ENCODE measurements around the gene XRCC4.

Gene XRCC4

GRCh38 chr5:83281176-83281575 is 203.8 kb downstream of the XRCC4 start:
- TF ChIP-seq, protein P1, sequence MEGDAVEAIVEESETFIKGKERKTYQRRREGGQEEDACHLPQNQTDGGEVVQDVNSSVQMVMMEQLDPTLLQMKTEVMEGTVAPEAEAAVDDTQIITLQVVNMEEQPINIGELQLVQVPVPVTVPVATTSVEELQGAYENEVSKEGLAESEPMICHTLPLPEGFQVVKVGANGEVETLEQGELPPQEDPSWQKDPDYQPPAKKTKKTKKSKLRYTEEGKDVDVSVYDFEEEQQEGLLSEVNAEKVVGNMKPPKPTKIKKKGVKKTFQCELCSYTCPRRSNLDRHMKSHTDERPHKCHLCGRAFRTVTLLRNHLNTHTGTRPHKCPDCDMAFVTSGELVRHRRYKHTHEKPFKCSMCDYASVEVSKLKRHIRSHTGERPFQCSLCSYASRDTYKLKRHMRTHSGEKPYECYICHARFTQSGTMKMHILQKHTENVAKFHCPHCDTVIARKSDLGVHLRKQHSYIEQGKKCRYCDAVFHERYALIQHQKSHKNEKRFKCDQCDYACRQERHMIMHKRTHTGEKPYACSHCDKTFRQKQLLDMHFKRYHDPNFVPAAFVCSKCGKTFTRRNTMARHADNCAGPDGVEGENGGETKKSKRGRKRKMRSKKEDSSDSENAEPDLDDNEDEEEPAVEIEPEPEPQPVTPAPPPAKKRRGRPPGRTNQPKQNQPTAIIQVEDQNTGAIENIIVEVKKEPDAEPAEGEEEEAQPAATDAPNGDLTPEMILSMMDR (IDR thresholded peaks at IDR 0.05; ENCODE audit: insufficient read depth, low read length, missing control alignments), result no peak
- ChIA-PET POLR2A (interaction anchor here (0.5 kb wide), 1 partner anchor 36 kb away, joined by 3 read pairs; no protein-coding TSS in a partner anchor), CTCF (interaction anchor here (0.7 to 1.2 kb wide), 2 partner anchors 26 to 149 kb away, joined by 3 read pairs; no protein-coding TSS in a partner anchor)
- no peak overlapping the region for H3K4me3 ChIP-seq (ENCODE audit: low read depth, low read length)
- no peak for DNase-seq (ENCODE audit: low read depth, low spot score)

- peak; percentile 33 for DNase-seq (ENCODE audit: low read depth, low spot score)
Observed at GRCh38 chr5:83281658-83282057, 204.3 kb downstream of the XRCC4 start.

DNA sequence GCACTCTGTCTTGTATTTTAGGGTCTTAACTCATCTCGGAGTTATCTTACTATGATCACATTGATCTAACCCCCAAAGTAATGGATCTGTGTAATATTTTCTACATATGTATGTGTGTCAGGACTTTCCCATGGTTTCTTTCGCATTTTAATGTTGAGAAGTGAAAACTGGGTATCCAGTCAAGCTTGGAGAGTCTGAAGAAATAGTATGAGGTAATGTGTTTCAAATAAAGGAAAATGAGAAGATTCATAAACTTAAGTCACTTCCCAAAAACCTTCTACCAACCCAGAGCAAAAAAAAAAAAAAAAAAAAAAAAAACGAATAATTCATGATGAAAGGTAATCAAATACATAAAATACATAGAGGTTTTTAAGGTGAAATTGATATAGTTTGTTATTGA is 206.4 kb downstream of the XRCC4 start:
- no peak for DNase-seq (ENCODE audit: low read depth, low spot score)
- CTCF ChIA-PET, result no interaction called here
- TF ChIP-seq, protein P1 (IDR thresholded peaks at IDR 0.05; ENCODE audit: insufficient read depth, low read length, missing control alignments), result no peak
- no peak overlapping the region for H3K4me3 ChIP-seq (ENCODE audit: low read depth, low read length)
- POLR2A ChIA-PET, result no interaction called here

More at GRCh38 chr5:83281658-83282057, 204.3 kb downstream of the XRCC4 start:
- ChIA-PET POLR2A (no interaction called here), CTCF (interaction anchor here (1.2 kb wide), 1 partner anchor 26 kb away, joined by 3 read pairs; no protein-coding TSS in a partner anchor)
- no peak overlapping the region for H3K4me3 ChIP-seq (ENCODE audit: low read depth, low read length)
- TF ChIP-seq, protein P1 (IDR thresholded peaks at IDR 0.05; ENCODE audit: insufficient read depth, low read length, missing control alignments), result no peak

DNA sequence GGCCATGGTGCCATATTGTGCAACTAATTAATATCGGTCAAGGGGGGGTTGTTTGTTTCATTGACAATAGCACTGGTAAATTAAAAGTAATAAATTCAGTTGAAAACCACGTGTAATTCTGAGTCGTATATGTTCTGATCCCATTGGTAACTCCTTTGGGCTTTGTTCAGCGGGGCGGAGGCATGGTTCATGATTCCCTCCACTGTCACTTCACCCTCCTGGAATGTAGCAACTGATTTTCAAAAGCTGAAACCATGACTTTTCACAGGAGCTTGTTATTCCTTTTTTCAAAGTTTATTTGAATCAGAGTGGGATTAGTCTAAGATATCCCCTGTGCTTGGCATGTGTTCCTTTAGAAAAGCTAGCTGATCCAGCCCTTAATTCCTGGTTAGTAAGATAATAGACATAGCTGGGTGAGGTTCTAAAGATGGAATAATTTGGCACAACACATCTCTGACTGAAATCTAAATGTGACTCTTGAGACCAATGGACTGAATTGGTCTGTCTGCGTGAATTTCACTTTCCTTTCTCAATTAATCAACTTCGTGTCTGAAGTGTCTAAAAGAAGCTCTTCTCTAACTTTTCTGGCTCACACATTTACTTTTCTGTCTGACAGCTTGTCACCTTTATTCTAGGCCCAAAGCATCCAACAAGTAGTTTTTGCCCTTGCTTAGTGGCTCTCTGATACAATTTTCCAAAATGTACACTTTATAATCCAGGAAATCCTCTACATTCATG is 208.5 kb downstream of the XRCC4 start:
- ChIA-PET POLR2A (no interaction called here), CTCF (interaction anchor here (0.9 kb wide), 1 partner anchor 9 kb away, joined by 3 read pairs; no protein-coding TSS in a partner anchor)
- no peak overlapping the region for H3K4me3 ChIP-seq (ENCODE audit: low read depth, low read length)
- no peak for DNase-seq (ENCODE audit: low read depth, low spot score)
- TF ChIP-seq, protein P1 (IDR thresholded peaks at IDR 0.05; ENCODE audit: insufficient read depth, low read length, missing control alignments), result no peak

- POLR2A ChIA-PET, result no interaction called here
- DNase-seq (ENCODE audit: low read depth, low spot score), result no peak
- TF ChIP-seq, protein P1 (IDR thresholded peaks at IDR 0.05; ENCODE audit: insufficient read depth, low read length, missing control alignments), result no peak
- no peak overlapping the region for H3K4me3 ChIP-seq (ENCODE audit: low read depth, low read length)
- CTCF ChIA-PET, result interaction anchor here (0.9 kb wide), 1 partner anchor 8 kb away, joined by 3 read pairs; no protein-coding TSS in a partner anchor
Observed at GRCh38 chr5:83294246-83294645, 216.9 kb downstream of the XRCC4 start.

- TF ChIP-seq, protein P1 (IDR thresholded peaks at IDR 0.05; ENCODE audit: insufficient read depth, low read length, missing control alignments), result no peak
- ChIA-PET POLR2A (no interaction called here), CTCF (no interaction called here)
- no peak for DNase-seq (ENCODE audit: low read depth, low spot score)
- H3K4me3 ChIP-seq (ENCODE audit: low read depth, low read length), result no peak overlapping the region
Observed at GRCh38 chr5:83299353-83299752, 222.0 kb downstream of the XRCC4 start.
